ENCODE results near the gene SCRN1. TPM values are rescaled to one million over a fixed set of nuclear protein-coding genes. Genes with fewer than 3 reads are reported as not detected.
A peak's percentile ranks its signal among the peaks of the same experiment; 100 is the strongest.

Gene SCRN1
- total RNA-seq, 1 experiment from 2014 or later: 96.2 TPM

DNA sequence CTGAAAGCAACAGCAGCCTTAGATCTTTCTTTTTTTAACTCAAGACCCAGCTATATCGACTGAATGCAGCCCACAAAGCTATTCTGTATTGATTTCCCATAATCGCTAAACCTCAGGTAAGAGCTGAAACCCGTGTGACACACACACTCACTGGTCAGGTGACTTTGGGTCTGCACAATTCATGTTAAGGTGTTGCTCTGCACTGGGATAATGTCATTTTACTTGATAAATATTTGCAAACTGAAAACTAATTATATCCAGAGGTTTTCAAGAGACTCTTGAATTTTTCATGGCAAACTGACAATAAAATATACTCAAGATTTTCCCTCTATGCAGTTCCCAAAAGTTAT is 33.1 kb downstream of the SCRN1 start:
- no peaks in the 10 kb centered on the region for H3K9me3 Mint-ChIP-seq
- CTCF ChIA-PET: interaction anchor here (0.7 to 2.8 kb wide), 3 partner anchors 22 to 117 kb away, joined by 3 to 10 read pairs (median 10); no protein-coding TSS in a partner anchor
- peaks cover 44% of the 10 kb centered on the region for H3K36me3 Mint-ChIP-seq

More for the DNA sequence above, 33.1 kb downstream of the SCRN1 start:
- DNase-seq (ENCODE audit: low spot score) (no peak), ATAC-seq (no peak)
- TF ChIP-seq, protein P1, sequence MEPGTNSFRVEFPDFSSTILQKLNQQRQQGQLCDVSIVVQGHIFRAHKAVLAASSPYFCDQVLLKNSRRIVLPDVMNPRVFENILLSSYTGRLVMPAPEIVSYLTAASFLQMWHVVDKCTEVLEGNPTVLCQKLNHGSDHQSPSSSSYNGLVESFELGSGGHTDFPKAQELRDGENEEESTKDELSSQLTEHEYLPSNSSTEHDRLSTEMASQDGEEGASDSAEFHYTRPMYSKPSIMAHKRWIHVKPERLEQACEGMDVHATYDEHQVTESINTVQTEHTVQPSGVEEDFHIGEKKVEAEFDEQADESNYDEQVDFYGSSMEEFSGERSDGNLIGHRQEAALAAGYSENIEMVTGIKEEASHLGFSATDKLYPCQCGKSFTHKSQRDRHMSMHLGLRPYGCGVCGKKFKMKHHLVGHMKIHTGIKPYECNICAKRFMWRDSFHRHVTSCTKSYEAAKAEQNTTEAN (CRISPR knock-in tag; IDR thresholded peaks at IDR 0.05): no peak
- TF ChIP-seq KAT7 (CRISPR knock-in tag; IDR thresholded peaks at IDR 0.05; ENCODE audit: borderline replicate concordance): no peak
- TF ChIP-seq, protein P2, sequence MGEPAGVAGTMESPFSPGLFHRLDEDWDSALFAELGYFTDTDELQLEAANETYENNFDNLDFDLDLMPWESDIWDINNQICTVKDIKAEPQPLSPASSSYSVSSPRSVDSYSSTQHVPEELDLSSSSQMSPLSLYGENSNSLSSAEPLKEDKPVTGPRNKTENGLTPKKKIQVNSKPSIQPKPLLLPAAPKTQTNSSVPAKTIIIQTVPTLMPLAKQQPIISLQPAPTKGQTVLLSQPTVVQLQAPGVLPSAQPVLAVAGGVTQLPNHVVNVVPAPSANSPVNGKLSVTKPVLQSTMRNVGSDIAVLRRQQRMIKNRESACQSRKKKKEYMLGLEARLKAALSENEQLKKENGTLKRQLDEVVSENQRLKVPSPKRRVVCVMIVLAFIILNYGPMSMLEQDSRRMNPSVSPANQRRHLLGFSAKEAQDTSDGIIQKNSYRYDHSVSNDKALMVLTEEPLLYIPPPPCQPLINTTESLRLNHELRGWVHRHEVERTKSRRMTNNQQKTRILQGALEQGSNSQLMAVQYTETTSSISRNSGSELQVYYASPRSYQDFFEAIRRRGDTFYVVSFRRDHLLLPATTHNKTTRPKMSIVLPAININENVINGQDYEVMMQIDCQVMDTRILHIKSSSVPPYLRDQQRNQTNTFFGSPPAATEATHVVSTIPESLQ (CRISPR knock-in tag; IDR thresholded peaks at IDR 0.05): no peak
- TF ChIP-seq, protein P3, sequence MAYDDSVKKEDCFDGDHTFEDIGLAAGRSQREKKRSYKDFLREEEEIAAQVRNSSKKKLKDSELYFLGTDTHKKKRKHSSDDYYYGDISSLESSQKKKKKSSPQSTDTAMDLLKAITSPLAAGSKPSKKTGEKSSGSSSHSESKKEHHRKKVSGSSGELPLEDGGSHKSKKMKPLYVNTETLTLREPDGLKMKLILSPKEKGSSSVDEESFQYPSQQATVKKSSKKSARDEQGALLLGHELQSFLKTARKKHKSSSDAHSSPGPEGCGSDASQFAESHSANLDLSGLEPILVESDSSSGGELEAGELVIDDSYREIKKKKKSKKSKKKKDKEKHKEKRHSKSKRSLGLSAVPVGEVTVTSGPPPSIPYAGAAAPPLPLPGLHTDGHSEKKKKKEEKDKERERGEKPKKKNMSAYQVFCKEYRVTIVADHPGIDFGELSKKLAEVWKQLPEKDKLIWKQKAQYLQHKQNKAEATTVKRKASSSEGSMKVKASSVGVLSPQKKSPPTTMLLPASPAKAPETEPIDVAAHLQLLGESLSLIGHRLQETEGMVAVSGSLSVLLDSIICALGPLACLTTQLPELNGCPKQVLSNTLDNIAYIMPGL (CRISPR knock-in tag; IDR thresholded peaks at IDR 0.05): no peak
- TF ChIP-seq MYBL2 (CRISPR knock-in tag; IDR thresholded peaks at IDR 0.05): no peak
- TF ChIP-seq, protein P4, sequence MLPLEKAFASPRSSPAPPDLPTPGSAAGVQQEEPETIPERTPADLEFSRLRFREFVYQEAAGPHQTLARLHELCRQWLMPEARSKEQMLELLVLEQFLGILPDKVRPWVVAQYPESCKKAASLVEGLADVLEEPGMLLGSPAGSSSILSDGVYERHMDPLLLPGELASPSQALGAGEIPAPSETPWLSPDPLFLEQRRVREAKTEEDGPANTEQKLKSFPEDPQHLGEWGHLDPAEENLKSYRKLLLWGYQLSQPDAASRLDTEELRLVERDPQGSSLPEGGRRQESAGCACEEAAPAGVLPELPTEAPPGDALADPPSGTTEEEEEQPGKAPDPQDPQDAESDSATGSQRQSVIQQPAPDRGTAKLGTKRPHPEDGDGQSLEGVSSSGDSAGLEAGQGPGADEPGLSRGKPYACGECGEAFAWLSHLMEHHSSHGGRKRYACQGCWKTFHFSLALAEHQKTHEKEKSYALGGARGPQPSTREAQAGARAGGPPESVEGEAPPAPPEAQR (CRISPR knock-in tag; IDR thresholded peaks at IDR 0.05): no peak
- no peak for TF ChIP-seq TP53 (CRISPR knock-in tag; IDR thresholded peaks at IDR 0.05)
- TF ChIP-seq FOXJ3 (CRISPR knock-in tag; IDR thresholded peaks at IDR 0.05; ENCODE audit: borderline replicate concordance): no peak
- TF ChIP-seq, protein P5, sequence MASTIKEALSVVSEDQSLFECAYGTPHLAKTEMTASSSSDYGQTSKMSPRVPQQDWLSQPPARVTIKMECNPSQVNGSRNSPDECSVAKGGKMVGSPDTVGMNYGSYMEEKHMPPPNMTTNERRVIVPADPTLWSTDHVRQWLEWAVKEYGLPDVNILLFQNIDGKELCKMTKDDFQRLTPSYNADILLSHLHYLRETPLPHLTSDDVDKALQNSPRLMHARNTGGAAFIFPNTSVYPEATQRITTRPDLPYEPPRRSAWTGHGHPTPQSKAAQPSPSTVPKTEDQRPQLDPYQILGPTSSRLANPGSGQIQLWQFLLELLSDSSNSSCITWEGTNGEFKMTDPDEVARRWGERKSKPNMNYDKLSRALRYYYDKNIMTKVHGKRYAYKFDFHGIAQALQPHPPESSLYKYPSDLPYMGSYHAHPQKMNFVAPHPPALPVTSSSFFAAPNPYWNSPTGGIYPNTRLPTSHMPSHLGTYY (CRISPR knock-in tag; IDR thresholded peaks at IDR 0.05): no peak
- TF ChIP-seq, protein P6, sequence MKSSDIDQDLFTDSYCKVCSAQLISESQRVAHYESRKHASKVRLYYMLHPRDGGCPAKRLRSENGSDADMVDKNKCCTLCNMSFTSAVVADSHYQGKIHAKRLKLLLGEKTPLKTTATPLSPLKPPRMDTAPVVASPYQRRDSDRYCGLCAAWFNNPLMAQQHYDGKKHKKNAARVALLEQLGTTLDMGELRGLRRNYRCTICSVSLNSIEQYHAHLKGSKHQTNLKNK (CRISPR knock-in tag; IDR thresholded peaks at IDR 0.05): no peak
- no peak for TF ChIP-seq SMAD4 (CRISPR knock-in tag; IDR thresholded peaks at IDR 0.05)
- TF ChIP-seq, protein P7, sequence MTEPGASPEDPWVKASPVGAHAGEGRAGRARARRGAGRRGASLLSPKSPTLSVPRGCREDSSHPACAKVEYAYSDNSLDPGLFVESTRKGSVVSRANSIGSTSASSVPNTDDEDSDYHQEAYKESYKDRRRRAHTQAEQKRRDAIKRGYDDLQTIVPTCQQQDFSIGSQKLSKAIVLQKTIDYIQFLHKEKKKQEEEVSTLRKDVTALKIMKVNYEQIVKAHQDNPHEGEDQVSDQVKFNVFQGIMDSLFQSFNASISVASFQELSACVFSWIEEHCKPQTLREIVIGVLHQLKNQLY (CRISPR knock-in tag; IDR thresholded peaks at IDR 0.05): no peak
- TF ChIP-seq NFYB (CRISPR knock-in tag; conservative IDR thresholded peaks at IDR 0.05; ENCODE audit: low read depth): no peak
- TF ChIP-seq OVOL2 (CRISPR knock-in tag; IDR thresholded peaks at IDR 0.05; ENCODE audit: borderline replicate concordance): no peak
- no peak for TF ChIP-seq HMGA2 (CRISPR knock-in tag; IDR thresholded peaks at IDR 0.05)
- TF ChIP-seq, protein P8, sequence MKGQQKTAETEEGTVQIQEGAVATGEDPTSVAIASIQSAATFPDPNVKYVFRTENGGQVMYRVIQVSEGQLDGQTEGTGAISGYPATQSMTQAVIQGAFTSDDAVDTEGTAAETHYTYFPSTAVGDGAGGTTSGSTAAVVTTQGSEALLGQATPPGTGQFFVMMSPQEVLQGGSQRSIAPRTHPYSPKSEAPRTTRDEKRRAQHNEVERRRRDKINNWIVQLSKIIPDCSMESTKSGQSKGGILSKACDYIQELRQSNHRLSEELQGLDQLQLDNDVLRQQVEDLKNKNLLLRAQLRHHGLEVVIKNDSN (CRISPR knock-in tag; IDR thresholded peaks at IDR 0.05): no peak
- Mint-ChIP-seq H3K4me3 (no peak overlapping the region), H3K4me1 (peaks cover 36% of the 10 kb centered on the region), H3K27me3 (ENCODE audit: low read depth) (no peaks in the 10 kb centered on the region), H3K27ac (peak overlapping the region; percentile 51; the same call in 1 of the 2 replicates)
- POLR2A ChIA-PET: no interaction called here
